HG02840 (cell line): ENCODE data around the gene APBA2.

Experiments used
- ATAC-seq: cut with Tn5 transposase; IDR thresholded peaks from one replicate; pipeline ENCODE4 v1.9.1; 2021; ENCODE audit warnings: mild to moderate bottlenecking, moderate library complexity, moderate number of reproducible peaks; ENCODE audit not compliant: unreplicated experiment, low FRiP score

The APBA2 gene

DNA sequence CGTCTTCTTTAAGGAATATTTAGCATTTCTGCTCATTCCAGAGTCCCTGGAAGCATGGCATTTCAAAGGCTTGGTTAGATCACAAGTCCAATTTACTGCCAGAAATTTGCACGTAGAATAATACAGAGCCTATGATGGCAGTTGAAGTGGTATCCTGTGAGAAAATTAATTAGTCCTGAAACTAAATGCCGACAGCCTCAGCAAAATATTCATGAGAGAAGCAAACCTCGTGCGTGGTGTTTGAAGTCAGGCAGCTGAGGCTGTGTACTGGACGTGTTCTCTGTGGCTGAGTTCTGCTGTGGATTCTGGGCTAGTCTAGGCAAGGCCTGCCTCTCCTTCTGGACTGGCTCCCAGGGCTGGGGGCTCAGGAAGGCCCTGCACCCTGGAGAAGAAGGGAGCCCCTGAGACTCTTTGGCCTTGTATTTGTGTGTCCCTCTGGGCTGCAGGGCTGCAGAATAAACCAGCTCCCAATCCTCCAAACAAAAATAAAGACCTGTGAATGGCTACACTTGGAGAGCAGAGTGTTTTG, 106.6 kb downstream of the APBA2 start:
- ATAC-seq: no peak

GRCh38 chr15:28993051-28993719, 107.4 kb downstream of the APBA2 start:
- ATAC-seq: no peak

DNA sequence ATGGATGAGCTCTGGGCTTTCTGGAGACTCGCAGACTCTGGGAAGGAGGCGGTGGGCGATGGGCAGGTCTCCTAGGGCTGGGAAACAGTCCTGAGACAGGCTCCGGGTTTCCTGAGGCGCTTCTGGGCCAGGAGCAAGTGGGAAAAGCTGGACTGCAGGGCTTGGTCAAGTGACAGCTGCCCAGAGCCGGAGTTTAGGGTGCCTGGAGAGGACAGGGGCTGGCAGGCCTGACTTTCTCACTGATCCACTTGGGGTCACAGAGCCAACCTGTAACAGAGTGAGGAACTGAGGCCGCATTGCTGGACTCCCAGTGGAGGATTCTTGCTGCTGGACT, 107.9 kb downstream of the APBA2 start:
- ATAC-seq: no peak

GRCh38 chr15:28994142-28994830, 108.5 kb downstream of the APBA2 start:
- ATAC-seq: no peak

GRCh38 chr15:28994831-28995596, 109.2 kb downstream of the APBA2 start:
- no peak for ATAC-seq

DNA sequence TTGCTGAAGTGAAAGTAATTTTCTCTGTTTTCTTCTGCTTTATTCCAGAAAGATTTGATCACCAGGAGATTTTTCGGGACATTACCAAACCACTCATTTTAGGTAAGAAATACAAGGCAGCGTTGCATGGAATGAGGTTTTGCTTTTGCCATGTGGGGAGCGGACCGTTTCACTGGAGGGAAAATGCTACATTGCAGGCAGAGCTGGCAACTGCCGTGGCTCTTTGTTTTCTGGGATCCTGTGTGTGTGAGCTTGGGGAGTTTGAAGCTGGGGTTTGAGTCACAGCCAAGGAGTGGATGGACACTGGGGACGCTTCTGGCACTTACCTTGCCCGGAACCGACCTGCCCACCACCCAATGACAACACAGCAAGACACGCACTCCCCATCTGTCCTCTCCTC, 109.9 kb downstream of the APBA2 start:
- no peak for ATAC-seq

DNA sequence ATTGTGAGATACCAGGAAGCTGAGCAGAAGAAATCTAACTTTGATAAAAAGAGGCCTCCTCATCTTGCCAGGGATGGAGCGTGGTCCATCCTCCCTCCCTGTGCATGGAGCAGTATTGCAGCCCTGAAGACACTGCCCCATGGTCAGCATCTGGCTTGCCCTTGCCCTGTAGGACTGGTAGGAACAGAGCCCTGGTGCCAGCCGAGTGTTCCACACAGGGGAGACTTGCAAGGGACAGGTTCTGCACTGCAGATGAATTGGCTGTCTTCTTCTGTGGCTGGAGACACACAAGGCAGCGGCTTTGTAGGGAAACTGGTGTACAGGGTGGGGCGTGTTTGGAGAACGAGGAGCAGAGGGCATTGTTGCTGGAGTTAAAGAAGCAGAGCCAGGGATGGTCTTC, 110.5 kb downstream of the APBA2 start:
- no peak for ATAC-seq

DNA sequence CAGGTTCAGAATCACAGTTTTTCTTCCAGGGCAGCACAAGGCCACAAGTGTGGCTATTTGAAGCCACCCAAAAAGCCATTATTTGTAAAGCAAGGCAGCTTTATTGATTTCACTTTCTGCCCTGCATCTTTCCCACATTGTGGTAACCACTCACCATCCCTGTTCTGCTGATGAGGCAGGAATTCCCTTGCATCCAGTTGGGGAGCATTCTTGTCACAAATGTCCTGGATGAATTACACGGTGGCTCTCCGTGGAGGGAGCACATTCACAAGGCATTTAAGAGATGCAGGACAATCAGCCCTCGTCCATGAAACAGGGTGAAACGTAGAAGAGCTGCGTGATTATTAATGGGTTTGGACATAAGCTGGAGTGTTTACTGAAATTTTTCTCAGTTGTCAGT, 111.2 kb downstream of the APBA2 start:
- ATAC-seq: no peak

- ATAC-seq: no peak
These were observed 112.0 kb downstream of the APBA2 start for GRCh38 chr15:28997791-28998190.

DNA sequence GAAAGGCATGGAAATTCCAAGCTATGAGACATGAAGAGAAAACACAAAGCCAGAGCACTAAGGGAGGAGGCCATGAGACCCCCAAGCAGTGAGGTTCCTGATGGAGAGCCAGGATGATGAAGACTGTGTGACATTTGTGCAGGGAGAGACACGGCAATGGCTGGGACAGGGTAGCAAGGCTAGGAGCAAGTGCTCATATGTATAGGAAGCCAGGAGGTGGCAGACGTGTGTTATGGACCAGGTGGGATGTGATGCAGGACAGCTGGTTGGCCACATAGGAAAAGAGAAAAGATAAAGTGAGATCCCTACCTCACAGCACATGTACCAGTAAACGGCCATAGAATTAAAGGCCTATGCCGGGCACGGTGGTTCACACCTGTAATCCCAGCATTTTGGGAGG, 112.7 kb downstream of the APBA2 start:
- no peak for ATAC-seq

DNA sequence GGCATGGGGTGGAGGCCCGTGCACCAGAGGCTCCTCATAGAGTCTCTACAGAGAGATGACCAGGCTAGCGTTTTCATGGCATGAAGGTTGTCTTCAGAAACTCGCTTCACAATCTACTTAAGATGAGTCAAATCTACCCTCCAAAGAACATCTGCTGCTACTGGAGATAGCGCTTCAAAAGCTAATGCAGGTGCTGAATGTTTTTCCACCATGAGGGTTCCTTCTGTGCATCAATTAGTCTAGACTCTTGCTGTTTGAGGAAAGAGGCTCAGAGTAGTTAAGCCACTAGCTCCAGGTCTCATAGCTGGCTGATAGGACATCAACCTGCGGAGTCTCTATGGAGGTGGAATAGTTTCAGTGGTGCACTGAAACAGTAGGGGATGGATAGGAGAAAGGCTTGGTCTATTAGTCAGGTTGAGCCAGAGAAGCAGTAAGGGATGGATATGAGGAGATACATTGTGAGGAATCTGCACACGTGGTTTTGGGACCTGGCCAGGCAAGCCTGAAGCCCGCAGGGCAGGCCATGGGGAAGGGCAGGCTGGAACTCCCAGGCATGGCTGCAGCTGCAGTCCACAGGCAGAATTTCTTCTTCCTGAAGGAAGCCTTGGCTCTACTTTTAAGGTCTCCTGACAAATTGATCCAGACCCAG, 117.5 kb downstream of the APBA2 start:
- ATAC-seq: no peak

GRCh38 chr15:29003840-29004233, 118.1 kb downstream of the APBA2 start:
- ATAC-seq: no peak

- ATAC-seq: no peak
These were observed 120.2 kb downstream of the APBA2 start for GRCh38 chr15:29005931-29006330.

DNA sequence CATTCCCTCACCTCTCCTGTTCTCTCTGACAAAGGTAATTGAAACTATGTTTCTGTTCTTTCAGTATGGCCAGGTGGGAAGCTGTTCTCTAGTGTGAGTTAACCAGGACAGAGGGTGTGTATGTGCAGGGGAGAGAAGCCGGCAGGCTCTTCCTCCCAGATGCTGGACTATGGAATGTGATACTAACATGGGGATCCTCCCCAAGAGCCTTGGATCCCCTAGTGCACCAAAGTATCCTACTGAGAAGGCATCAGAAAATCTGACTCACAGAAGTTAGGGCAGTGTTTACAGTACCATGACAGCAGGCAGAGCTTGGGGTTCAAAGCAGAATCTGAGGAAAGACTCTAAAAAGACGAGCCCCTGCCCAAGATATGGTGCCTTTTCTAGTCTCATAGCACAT, 123.1 kb downstream of the APBA2 start:
- ATAC-seq: no peak

GRCh38 chr15:29012097-29012496, 126.3 kb downstream of the APBA2 start:
- no peak for ATAC-seq

- no peak for ATAC-seq
These were observed 128.7 kb downstream of the APBA2 start for GRCh38 chr15:29014493-29014892.

GRCh38 chr15:29016518-29016917, 130.7 kb downstream of the APBA2 start:
- no peak for ATAC-seq

DNA sequence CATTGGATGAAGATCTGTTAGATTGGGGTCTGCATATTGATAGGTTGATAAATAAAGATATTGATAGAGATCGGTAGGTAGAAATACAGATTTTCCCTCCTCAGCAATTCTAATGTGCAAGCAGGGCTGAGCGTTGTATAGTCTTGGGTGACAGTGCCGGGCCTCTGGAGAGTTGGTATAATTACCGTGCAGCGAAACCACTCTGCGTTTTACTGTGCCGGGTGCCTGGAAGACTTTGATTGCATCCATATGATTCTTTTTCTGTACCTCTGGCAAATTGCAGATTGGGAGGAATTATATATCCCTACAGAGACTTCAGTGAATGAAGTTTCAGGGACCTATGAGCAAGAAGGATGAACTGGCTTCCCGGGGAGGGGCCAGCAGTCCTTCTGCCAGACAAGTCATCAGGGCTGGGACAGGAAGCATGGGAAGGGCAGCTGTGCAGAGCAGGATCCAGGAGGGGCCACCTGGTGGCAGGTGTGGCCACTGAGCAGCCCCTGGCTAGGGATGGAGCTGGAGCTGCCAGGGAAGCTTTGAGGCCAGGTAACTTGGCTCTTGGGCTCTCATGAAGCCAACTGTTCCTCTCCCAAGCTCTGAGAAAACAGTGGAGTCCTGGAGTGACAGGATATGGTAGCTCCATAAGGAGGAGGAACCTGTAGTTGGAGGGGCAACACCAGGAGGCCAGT, 132.5 kb downstream of the APBA2 start:
- ATAC-seq: no peak

- no peak for ATAC-seq
These were observed 133.5 kb downstream of the APBA2 start for GRCh38 chr15:29018995-29019976.
